ENCODE data around the gene ARHGAP32.

The ARHGAP32 gene

DNA sequence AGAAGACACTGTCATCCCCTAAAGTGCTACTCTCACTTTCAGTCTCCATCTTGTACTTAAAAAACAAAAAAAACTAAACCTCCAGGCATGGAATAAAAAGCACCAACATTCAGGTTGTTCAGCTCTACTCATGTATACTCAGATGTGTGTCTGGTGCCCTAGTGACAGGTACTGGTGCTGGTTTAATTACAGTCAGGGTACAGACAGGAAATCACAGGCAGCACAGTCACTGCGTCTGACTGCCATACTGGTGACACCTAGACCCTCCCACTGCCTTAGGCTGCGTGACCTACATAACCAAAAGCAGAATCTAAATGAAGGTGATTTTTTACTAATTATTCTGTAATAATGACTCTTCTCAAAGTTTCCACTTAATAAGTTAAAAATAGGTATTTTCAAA lies at the start of gene ARHGAP32:
Gene ARHGAP32 (minus strand): TSS at position 176 of the 400 bp plus-strand sequence. CDS start 127 bp downstream, at position 49.
- DNase-seq (ENCODE audit: low read depth): no peak

DNA sequence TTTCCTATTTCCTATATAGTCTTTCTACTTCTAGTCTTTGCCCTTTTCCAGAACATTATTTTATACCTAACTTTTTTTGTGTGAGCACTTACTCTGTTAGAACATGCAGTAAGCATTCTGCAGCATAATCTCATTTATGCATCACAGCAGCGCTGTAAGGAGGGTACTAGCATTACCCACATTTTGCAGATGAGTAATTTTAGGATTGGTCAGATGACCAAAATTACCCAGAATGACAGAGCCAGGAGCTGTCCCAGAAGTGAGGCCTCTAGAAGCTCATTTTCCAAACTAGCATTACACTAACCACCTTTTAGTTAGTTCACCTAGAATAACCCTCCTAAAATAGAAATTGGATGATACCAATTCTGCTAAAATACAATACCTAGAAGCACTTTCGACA lies 47.1 kb upstream of the ARHGAP32 start:
- no peak for DNase-seq (ENCODE audit: low read depth)

DNA sequence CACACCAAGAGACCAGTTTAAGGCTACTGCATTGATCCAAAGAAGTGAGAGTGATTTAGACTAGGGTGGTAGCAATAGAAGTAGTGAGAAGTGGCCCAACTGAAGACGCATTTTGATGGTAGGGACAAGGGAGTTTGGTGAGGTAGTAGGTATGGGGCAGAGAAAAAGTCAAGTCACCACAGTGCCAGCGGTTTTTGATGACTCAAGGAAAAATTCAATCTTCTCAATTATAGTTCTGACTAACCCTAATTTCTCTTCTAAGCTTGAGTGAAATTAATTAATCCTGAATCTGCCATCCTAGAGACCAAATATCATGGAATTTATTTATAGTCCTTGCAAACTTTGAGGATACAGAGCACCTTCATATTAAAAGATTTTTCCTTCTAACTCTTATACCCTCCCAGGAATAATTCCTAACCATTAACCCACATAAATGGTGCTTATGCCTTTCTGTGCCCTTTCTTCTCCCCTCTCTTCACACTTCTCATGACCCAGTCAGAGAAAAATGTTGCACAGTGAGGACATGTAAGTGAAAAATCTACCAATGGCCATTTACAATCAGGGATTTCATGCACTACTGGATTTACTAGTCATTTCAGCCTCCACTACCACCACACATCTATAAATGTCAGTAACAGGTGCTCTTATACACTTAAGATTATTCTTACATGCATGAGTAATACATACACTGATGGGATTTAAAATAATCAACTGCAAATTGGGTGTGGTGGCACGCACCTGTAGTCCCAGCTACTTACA lies 45.9 kb upstream of the ARHGAP32 start:
- DNase-seq (ENCODE audit: low read depth): no peak

DNA sequence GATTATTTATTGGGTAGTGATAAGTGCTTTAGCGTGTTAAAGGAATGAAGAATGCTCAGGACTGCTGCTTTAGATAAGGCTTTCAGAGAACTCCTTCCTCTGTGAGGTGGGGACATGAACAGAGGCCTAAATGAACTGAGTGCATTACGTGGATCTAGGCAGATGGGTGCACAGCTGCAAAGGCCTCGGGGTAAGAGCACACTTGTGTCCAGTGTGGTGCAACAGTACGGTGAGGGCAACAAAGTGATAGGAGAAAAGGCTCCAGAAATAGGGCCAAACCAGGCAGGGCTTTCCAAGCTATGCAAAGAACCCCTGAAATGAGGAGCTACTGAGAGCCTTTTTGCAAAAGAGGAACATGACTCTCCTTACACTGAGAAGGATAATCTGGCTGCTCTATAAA lies 45.3 kb upstream of the ARHGAP32 start:
- DNase-seq (ENCODE audit: low read depth): no peak

DNA sequence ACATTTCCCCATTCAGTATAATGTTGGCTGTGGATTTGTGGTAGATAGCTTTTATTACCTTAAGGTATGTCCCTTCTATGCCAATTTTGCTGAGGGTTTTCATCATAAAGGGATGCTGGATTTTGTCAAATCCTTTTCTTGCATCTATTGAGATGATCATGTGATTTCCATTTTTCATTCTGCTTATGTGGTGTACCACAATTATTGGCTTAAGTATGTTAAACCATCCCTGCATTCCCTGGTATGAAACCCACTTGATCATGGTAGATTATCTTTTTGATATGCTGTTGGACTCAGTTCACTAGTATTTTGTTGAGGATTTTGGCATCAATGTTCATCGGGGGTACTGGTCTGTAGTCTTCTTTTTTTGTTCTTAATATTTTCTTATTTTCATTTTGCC lies 44.7 kb upstream of the ARHGAP32 start:
- DNase-seq (ENCODE audit: low read depth): no peak

DNA sequence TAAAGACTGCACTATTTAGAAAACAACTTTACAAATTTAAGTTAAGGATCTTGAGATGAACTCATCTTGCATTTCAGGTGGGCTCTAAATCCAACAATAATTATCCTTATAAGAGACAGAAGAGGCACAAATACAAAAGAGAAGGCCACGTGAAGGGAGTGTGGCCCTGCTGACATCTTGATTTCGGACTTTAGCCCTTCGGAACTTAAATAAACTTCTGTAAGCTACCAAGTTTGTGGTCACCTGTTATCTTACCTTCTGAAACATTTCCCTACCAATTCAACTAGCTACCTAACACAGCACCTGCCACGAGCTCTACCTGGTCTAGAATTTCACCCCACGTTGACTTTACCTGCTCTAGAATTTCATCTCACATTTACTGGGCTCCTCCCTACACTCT lies 42.9 kb upstream of the ARHGAP32 start:
- no peak for DNase-seq (ENCODE audit: low read depth)

DNA sequence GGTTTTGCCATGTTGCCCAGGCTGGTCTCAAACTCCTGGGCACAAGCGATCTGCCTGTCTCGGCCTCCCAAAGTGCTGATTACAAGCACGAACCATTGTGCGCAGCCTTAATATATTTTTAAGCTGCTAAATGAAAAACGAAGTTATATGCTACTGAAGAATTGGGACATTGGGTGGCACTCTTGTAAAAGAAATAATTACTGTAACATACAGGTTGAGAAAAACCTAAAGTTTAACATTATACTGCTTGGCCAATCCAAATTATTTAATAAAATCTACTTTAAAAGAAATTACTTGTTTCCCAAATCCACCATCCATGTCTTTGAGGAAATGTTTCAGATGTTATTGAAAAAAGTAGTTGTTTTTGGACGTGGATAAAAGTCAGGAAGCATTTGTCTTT lies 37.9 kb upstream of the ARHGAP32 start:
- DNase-seq (ENCODE audit: low read depth): no peak

DNA sequence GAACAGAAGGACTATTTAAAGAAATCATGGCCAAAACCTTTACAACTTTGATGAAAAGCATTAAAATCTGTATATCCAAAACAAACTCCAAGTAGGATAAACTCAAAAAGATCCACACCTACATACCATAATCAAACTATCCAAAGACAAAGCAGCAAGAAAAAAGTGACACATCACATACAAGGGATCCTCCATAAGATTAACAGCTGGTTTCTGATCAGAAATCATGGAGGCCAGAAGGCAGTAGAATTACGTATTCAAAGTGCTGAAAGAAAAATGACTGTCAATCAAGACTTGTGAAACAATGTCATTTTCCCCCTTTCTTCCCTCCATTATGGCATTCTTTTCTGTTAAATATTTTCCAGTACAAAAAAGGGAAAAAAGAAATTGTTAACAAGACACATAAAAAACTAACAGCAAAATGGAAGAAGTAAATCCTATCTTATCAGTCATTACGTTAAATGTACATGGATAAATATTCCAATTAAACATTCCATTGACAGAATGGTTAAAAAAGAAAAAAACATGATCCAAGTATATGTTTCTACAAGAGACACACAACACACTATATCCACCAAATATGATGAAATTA lies 34.2 kb upstream of the ARHGAP32 start:
- no peak for DNase-seq (ENCODE audit: low read depth)

DNA sequence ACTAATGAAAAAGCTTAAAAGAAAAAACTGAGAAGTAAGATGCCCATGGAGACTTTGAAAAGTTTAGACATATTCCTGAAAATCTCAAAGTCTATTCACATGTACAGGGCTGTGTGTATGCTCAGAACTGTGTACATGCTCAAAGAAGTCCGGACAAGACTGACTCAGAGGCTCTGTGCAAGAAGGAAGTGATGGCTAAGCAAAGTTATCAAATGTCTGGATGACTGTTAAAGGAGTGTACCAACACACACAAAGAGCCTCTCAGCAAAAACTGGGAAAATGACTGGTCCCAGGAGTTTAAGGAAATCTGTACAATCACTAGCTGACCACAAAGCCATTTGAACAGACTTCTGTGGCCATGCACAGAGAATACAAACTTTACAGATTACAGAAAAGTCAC lies 33.1 kb upstream of the ARHGAP32 start:
- no peak for DNase-seq (ENCODE audit: low read depth)

DNA sequence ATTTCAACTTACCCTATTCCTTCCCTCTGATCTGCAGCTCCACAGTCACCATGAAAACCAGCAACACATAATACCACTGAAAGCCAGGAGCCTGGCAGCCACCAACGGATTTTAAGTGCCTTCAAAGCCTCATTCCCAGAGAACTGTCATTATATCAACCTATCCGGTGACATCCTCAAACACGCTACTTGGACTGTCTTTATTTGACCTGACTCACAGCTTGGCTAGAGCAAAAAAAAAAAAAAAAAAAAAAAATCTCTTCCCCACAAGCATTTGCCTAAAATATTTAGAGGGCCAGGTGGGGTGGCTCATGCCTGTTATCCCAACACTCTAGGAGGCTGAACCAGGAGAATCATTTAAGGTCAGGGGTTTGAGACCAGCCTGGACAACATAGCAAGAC lies 32.4 kb upstream of the ARHGAP32 start:
- DNase-seq (ENCODE audit: low read depth): no peak

DNA sequence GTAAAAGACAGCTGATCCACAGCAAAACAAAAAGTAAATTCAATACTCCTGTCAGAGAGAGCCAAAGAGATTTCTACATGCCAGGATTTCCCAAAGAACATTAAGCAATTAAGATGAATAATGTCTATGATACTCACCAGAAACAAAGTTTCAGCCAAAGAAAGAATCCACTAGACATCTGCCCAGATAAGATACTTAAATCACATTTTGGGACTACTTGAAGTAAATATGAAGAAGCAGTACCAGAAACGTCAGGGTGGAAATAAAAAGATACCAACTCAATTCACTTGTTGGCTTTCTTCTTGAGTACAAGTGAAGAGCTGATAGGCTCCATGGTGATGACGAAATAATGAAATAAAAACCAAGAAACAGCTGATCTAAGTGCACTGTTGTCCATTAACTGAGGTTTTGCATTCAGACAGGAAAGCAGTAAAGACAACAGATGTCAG lies 31.6 kb upstream of the ARHGAP32 start:
- DNase-seq (ENCODE audit: low read depth): no peak

DNA sequence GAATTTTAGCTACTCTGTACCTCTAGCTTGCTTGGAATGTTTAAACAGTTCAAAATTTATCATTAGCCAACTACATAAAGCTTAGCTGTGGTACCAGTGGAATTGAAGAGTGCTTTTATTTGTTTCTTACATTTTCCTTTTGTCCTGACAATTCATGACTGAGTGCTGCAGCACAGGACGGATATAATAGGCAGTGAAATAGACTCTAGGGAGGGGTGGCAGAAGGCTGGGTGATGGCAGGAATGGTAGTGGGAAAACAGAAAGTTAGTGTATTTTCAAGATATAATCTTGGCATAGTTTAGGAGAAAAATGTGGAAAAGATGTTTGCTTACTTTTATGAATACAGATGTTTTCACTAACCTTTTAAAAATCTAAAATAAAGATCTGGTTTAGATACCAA lies 31.1 kb upstream of the ARHGAP32 start:
- DNase-seq (ENCODE audit: low read depth): no peak

DNA sequence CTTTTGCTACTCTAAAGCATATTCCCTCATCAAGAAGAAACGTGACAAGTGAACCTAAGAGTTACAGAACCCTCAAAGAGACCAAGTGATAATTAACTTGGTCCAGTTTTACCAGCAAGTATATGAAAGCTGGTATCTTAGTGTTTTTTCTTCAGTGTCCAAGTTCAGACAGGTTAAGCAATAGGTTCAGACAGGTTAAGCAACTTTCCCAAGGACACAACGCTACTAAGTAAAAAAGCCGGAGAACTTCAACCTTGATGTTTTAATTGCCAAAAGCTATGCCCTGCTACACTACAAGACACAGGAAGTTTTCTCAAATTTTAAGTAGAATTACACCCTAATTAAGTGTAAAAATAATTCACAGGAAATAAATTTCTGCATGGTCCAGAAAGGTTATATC lies 30.0 kb upstream of the ARHGAP32 start:
- DNase-seq (ENCODE audit: low read depth): no peak

DNA sequence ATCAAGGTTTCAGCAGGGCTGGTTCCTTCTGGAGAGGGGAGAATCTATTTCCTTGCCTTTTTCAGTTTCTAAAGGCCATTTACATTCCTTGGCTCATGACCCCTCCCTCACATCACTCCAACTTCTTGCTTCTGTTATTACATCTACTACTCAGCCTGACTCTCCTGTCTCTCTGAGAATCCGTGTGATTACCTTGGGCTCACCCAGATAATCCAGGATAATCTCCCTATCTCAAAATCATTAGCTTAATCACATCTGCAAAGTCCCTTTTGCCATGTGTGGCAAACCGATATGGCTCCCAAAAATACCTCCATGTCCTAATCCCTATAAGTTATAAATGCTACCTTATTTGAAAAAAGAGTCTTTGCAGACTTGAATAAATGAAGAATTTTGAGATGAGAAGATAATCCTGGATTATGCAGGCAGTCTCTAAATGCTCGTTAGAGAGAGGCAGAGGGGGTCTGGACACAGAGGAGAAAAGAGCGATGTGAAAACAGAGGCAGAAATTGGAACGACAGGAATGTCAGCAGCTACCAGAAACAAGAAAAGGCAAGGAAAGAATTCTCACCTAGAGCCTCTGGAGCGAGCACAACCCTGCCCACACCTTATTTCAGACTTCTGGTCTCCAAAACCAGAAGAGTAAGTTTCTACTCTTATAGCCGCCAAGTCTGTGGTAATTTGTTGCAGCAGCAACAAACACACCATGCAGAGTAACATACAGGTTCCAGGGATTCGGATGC lies 23.6 kb upstream of the ARHGAP32 start:
- no peak for DNase-seq (ENCODE audit: low read depth)

DNA sequence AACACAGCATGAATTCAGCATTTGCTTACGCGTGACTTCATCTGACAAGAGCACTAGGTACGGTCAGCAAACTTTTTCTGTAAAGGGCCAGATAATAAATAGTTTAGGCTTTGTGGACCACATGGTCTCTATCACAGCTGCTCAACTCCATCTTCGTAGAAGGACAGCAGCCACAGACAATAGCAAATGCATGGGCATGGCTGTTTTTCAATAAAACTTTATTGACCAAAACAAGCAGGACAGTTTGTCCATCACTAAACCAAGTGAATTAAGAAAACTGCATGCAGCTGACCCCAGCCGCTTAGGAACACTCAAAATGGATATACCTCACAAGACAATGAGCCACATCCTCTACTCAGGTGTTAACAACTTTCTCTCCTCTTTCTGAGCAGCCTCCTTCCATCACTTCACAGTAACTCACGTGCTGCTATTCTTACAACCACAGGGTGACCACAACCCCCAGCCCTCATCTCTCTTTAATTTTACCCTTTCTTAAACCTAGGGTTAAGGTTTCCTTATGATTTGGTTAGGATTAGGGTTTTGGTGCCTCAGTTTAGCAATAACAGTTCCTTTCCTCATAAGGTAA lies 22.7 kb upstream of the ARHGAP32 start:
- no peak for DNase-seq (ENCODE audit: low read depth)

DNA sequence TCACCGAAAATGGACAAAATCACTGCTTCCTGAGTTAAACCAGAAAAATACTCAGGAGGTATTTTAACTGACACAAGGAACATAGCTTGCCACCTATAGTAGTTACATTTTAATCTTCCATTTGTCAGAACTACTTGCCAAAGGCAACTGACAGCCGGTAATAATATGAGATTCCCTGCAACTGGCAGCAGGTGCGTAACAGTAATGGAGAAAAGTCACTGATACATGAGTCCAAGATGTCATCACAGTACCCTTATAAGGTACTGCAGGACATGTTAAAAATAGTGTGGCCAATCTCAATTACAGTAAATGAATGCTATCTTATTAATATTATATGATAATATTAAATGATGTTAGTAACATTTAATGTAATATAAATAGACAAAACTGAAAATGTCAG lies 21.1 kb upstream of the ARHGAP32 start:
- DNase-seq (ENCODE audit: low read depth): no peak

DNA sequence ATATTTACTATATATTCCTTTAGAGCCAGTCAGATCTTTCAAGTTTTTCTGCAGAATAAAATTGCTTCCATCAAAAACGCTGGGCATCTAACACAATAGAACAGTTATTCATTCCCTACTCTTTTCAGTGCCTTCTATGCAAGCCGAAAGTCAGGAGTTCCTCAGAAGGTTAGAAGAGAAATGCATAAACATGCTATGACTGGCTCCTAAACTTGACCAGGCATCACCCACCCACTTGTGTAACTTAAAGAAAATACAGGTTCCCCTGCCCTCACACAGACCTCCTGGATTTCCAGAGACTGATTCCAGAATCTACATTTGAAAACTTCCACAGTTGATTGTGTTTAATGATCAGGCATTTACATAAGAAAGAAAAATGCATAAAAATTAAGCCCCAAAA lies 19.3 kb upstream of the ARHGAP32 start:
- no peak for DNase-seq (ENCODE audit: low read depth)

DNA sequence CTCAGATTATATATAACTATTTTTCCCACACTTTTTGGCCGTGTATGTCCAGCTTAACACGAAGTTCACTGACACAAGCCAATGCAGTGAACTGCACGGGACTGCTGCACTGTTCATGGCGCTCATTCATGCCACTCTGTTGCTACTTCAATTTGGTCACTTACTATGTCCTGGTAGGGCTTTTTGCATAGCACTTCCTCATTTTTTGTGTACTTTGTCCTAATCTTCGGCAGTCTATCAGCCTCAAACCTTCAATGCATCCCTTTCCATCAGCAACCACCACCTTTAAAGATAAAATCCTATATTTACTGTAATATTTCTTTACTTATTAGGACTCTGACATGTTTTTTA lies 18.7 kb upstream of the ARHGAP32 start:
- DNase-seq (ENCODE audit: low read depth): no peak

DNA sequence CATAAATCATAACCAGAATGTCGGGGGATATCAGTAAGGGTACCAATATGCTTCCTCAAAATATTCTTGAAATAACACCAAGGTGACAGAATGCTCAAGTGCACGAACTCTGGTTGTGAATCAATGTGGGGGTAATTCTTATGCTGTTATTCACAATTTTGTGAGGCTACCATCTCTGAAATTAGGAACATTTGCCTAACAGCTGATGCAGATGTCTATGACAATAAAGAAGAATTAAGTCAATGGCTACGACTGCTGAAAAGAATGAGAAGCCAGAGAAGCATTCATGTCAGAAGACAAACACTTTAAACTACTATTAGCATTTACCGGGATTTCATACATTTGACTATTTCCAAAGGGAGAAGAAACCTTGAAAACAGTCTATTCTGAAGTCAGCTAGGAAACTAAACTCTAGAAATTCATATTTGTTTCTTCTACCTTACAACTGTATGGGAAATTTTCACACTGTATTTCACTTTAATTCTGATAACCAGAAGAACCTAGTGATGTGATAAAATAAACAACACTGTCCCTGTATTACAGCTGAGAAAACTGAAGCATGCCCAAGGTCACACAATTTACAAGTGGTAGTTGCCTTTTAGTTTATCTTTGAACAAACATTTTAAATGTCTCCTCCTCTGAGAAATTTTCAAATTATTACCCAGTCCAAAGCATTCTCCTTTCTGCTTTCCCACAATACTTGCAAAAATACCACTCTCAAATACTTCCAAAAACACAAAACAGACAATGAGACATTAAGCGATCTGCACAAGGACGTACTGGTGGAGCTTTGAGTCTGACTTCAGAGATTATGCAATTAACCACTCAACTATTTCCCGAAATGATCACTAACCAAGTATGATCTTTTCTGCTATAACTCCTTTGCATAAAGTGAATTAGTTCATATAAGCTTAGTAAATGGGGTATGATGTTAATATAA lies 18.0 kb upstream of the ARHGAP32 start:
- no peak for DNase-seq (ENCODE audit: low read depth)

DNA sequence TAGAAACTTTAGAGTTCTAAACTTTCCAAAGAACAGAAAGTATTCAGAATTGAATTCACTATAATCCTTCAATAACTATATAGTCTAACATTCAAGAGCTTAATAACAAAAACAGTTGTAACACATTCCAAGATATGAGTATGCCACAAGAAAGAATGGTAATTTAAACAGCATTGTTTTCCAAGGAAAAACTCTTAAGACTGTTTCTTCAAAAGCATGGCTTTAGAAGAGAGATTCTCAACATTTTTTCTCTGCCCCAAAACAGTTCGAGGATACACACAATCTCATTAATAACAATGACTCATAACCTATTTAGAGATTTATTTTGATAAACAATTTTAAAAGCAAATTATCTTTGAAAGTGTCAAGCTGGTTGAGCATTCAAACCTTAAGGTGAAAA lies 16.7 kb upstream of the ARHGAP32 start:
- DNase-seq (ENCODE audit: low read depth): no peak

DNA sequence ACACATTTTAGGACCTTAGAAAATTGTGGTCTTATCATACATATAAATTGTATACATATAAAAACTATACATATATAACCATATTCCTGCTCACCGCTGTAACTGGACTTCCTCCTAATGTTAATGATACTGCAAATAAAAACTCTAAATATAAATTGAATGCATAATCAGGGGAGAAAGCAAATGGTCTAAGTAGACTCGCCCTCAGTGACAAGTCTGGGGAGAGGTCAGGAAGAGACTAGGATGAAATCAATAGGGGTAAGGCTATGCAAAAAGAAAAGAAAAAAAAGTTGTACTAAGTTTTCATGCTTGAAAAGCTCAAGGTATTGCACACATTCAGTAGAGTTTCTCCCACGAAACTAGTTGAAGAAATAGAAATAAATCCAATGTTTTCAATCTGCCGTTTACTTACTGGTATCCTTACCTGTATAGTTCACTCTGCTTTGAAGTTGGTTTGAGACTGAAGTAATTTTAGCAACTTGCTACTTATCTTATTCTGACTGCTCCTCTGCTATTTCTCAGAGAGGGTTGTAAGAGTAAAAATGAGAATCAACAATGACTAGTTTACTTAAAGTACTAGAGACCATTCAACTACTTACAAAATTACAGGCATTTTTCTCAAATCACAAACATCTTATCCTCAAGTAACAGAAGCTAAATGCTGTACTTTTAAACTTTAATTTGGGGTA lies 12.2 kb upstream of the ARHGAP32 start:
- DNase-seq (ENCODE audit: low read depth): no peak

Measured in activated T-cell treated with anti-CD3 and anti-CD28 coated beads for 48 hours (primary cell).